Activated naive CD4-positive, alpha-beta T cell treated with anti-CD3 and anti-CD28 coated beads for 36 hours (primary cell): Measurements from ENCODE around the gene MUC15. TPM values are rescaled to one million over a fixed set of nuclear protein-coding genes. Genes with fewer than 3 reads are reported as not detected.
"Not testable (repeated sequence)": the region's sequence is repeated elsewhere in the genome, so short reads cannot be mapped to it uniquely, and the experiment has no call there.

Experiments used
- CTCF ChIA-PET: fragments of 350-600 bp; sonication (Branson Sonifier 250); formaldehyde crosslinking; loops from one replicate; lab custom pipeline; 2021; ENCODE audit warnings: antibody characterized with exemption; lab: Charles Lee
- DNase-seq: peaks from one replicate; pipeline ENCODE4 v3.0.0-alpha.2; 2020
- H3K27ac Mint-ChIP-seq: one replicate; pipeline ENCODE4 v1.8.0; 2021; ENCODE audit warnings: mild to moderate bottlenecking, mixed read lengths
- H3K27me3 Mint-ChIP-seq: one replicate; pipeline ENCODE4 v1.8.0; 2021; ENCODE audit warnings: low read depth, mixed read lengths
- H3K36me3 Mint-ChIP-seq: one replicate; pipeline ENCODE4 v1.8.0; 2021; ENCODE audit warnings: low read depth, mixed read lengths
- H3K4me1 Mint-ChIP-seq: one replicate; pipeline ENCODE4 v1.8.0; 2021; ENCODE audit warnings: low read depth, mixed read lengths
- H3K4me3 Mint-ChIP-seq: one replicate; pipeline ENCODE4 v1.8.0; 2021; ENCODE audit warnings: mild to moderate bottlenecking, moderate library complexity, mixed read lengths
- H3K9me3 Mint-ChIP-seq: one replicate; pipeline ENCODE4 v1.8.0; 2021; ENCODE audit warnings: mixed read lengths
- intact Hi-C: fragments of 100-400 bp; cut with micrococcal nuclease; formaldehyde crosslinking; loops from one replicate; pipeline ENCODE4 v1.15.1; 2023
- total RNA-seq, 2 experiments: library from RNA; stranded (reverse); gene quantifications; one replicate each; pipeline ENCODE4 v1.2.3, GENCODE V29; 2021

The MUC15 gene, protein sequence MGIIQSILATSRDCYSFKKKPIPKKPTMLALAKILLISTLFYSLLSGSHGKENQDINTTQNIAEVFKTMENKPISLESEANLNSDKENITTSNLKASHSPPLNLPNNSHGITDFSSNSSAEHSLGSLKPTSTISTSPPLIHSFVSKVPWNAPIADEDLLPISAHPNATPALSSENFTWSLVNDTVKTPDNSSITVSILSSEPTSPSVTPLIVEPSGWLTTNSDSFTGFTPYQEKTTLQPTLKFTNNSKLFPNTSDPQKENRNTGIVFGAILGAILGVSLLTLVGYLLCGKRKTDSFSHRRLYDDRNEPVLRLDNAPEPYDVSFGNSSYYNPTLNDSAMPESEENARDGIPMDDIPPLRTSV
- total RNA-seq: not detected

- DNase-seq: no peak
- no peaks in the 10 kb centered on the region for H3K36me3 Mint-ChIP-seq
- CTCF ChIA-PET: interaction anchor here (0.7 kb wide), 1 partner anchor 1772 kb away, joined by 3 read pairs; no protein-coding TSS in a partner anchor
- H3K9me3 Mint-ChIP-seq: peaks cover 2% of the 10 kb centered on the region
- no peak within 1 kb of the TSS for H3K4me3 Mint-ChIP-seq
- H3K4me1 Mint-ChIP-seq: no peaks in the 10 kb centered on the region
- no peaks in the 10 kb centered on the region for H3K27me3 Mint-ChIP-seq
- intact Hi-C loops: no loop called here
- H3K27ac Mint-ChIP-seq: no peak within 1 kb of the TSS
Observed at GRCh38 chr11:26571861-26572654, at the start of gene MUC15. TSS of gene MUC15 (minus strand) at chr11:26572263. CDS start at chr11:26567094, 5,169 bp downstream.

DNA sequence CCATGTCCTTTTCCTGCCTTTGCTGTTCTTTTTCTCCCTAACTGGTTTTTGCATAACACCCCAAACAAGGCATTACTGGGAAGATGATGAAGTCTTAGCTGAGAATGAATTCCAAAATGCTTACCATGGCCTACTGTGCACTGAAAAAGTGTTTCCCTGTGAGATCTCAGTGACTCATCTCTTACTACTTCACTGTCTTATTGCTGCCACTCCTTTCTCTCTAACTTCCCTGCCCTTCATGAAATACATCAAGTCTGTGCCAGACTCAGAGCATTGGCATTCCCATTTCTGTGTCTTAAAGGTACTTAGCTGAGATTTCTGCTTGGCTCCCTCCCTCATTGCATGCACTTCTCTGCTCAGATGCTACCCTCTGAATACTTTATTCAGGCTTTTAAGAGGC lies 49.1 kb upstream of the MUC15 start:
- Mint-ChIP-seq H3K4me3 (no peak overlapping the region), H3K36me3 (no peaks in the 10 kb centered on the region), H3K4me1 (no peaks in the 10 kb centered on the region), H3K27me3 (no peaks in the 10 kb centered on the region), H3K27ac (no peak overlapping the region), H3K9me3 (peaks cover 2% of the 10 kb centered on the region)
- CTCF ChIA-PET: no interaction called here
- intact Hi-C loops: no loop called here
- no peak for DNase-seq

- intact Hi-C loops: no loop called here
- H3K27me3 Mint-ChIP-seq: no peaks in the 10 kb centered on the region
- no peaks in the 10 kb centered on the region for H3K4me1 Mint-ChIP-seq
- no peak overlapping the region for H3K27ac Mint-ChIP-seq
- peaks cover 2% of the 10 kb centered on the region for H3K9me3 Mint-ChIP-seq
- CTCF ChIA-PET: no interaction called here
- H3K4me3 Mint-ChIP-seq: no peak overlapping the region
- no peak for DNase-seq
- no peaks in the 10 kb centered on the region for H3K36me3 Mint-ChIP-seq
Observed at GRCh38 chr11:26620282-26621045, 48.4 kb upstream of the MUC15 start.

GRCh38 chr11:26618441-26618840 lies 46.4 kb upstream of the MUC15 start:
- Mint-ChIP-seq H3K4me3 (no peak overlapping the region), H3K27me3 (no peaks in the 10 kb centered on the region), H3K36me3 (no peaks in the 10 kb centered on the region), H3K9me3 (peaks cover 10% of the 10 kb centered on the region), H3K27ac (no peak overlapping the region), H3K4me1 (no peaks in the 10 kb centered on the region)
- CTCF ChIA-PET: no interaction called here
- DNase-seq: no peak
- intact Hi-C loops: no loop called here

GRCh38 chr11:26613759-26614158 lies 41.7 kb upstream of the MUC15 start:
- no peak overlapping the region for H3K4me3 Mint-ChIP-seq
- no peaks in the 10 kb centered on the region for H3K4me1 Mint-ChIP-seq
- no peak overlapping the region for H3K27ac Mint-ChIP-seq
- CTCF ChIA-PET: no interaction called here
- intact Hi-C loops: no loop called here
- DNase-seq: no peak
- no peaks in the 10 kb centered on the region for H3K27me3 Mint-ChIP-seq
- H3K9me3 Mint-ChIP-seq: peaks cover 23% of the 10 kb centered on the region
- H3K36me3 Mint-ChIP-seq: peaks cover 1% of the 10 kb centered on the region

DNA sequence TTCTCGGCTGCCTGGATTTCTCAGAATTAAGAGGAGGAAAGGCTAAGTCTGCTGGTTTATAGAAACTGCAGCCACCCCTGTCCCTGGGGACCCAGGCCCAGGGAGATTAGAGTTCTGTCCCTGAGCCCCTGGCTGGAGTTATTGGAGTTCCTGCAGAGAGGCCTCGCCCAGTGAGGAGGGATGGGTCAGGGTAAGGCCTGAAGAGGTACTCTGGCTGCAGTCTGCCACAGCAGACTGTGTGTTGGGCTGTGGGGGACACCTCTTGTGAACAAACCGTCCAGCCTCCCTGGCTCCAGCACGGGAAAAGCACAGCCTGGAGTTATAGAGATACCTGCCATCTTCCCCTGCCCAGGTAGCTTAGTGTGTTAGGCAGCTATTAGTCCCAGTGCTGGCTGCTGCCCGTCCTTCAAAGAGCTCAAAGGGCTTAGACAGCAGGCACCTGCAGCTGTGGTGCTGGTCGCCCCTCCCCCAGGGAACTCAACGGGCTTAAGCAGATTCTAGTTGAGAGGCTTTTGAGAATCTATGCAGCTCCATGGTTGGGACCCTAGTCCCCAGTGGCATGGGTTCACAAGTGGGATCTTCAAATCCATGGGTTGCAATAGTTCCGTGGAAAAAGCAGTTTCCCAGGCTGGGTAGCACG lies 36.6 kb upstream of the MUC15 start:
- CTCF ChIA-PET: no interaction called here
- peaks cover 1% of the 10 kb centered on the region for H3K36me3 Mint-ChIP-seq
- no peak overlapping the region for H3K4me3 Mint-ChIP-seq
- no peak for DNase-seq
- intact Hi-C loops: no loop called here
- H3K27me3 Mint-ChIP-seq: no peaks in the 10 kb centered on the region
- H3K4me1 Mint-ChIP-seq: no peaks in the 10 kb centered on the region
- H3K27ac Mint-ChIP-seq: no peak overlapping the region
- peaks cover 38% of the 10 kb centered on the region for H3K9me3 Mint-ChIP-seq

DNA sequence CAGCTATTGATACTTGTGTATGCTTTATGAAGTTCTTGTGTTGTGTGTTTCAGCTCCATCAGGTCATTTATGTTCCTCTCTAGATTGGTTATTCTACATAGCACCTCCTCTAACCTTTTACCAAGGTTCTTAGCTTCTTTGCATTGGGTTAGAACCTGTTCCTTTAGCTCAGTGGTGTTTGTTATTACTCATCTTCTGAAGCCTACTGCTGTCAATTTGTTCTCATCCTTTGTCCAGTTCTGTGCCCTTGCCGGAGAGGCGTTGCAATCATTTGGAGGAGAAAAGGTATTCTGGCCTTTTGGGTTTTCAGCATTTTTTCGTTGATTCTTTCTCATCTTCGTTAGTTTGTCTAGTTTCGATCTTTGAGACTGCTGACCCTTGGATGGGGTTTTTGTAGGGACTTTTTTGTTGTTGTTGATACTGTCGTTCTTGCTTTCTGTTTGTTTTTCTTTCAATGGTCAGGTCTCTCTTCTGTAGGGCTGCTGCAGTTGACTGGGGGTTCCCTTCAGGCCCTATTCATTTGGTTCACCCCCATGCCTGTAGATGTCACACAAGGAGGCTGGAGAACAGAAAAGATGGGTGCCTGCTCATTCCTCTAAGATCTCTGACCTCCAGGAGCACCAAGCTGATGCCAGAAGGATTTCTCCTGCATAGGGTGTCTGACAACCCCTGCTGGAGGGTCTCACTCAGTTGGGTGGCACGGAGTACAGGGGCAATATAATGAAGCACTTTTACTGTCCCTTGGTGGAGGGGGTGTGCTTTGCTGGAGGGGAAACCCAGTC lies 35.9 kb upstream of the MUC15 start:
- intact Hi-C loops: no loop called here
- Mint-ChIP-seq H3K4me3 (no peak overlapping the region), H3K36me3 (peaks cover 1% of the 10 kb centered on the region), H3K4me1 (no peaks in the 10 kb centered on the region), H3K27ac (no peak overlapping the region), H3K9me3 (peaks cover 33% of the 10 kb centered on the region), H3K27me3 (no peaks in the 10 kb centered on the region)
- no peak for DNase-seq
- CTCF ChIA-PET: no interaction called here

DNA sequence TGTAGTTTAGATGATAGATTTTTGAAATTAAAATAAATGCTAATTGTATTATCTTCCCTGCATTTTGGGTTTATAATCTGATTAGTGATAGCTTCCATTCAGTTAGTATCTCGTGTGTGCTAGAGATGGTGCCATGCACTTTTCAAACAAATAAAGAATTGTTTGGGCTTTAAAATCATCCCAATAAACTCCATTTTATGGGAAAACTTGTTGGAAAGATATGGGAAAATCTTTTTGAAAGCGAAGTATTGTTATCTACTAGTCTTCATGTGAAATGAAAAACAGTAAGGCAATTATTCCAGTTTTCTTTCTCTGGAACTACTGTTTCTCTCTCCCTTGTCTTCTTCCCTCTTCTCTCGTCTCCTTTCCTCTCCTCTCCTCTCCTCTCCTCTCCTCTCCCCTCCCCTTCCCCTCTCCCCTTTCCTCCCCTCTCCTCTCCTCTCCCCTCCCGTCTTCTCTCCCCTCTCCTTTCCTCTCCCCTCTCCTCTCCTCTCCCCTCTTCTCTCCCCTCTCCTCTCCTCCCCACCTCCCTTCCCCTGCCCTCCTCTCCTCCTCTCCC lies 27.9 kb upstream of the MUC15 start:
- H3K4me1 Mint-ChIP-seq: no peaks in the 10 kb centered on the region
- H3K36me3 Mint-ChIP-seq: no peaks in the 10 kb centered on the region
- DNase-seq: no peak
- CTCF ChIA-PET: no interaction called here
- intact Hi-C loops: no loop called here
- H3K27me3 Mint-ChIP-seq: no peaks in the 10 kb centered on the region
- no peak overlapping the region for H3K27ac Mint-ChIP-seq
- H3K4me3 Mint-ChIP-seq: no peak overlapping the region
- peaks cover 10% of the 10 kb centered on the region for H3K9me3 Mint-ChIP-seq

DNA sequence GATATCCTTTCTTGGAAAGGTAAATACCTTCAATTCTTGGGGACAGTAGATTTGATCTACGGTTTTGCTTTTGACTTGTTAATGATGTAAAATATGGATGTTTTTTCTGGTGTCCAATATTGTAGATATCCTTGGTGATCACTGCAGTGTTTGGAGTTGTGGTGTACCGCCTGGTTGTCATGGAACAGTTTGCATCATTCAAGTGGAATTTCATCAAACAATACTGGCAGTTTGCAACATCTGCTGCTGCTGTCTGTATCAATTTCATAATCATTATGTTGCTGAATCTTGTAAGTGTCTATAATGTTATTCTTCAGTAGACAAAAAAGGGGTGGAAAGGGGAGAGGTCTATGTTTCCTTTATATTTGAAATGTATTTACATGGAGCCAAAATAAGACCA lies 27.4 kb upstream of the MUC15 start:
- no peaks in the 10 kb centered on the region for H3K27me3 Mint-ChIP-seq
- DNase-seq: no peak
- CTCF ChIA-PET: no interaction called here

GRCh38 chr11:26597899-26598298 lies 25.8 kb upstream of the MUC15 start:
- Mint-ChIP-seq H3K4me1 (no peaks in the 10 kb centered on the region), H3K27ac (no peak overlapping the region), H3K4me3 (no peak overlapping the region), H3K9me3 (peaks cover 6% of the 10 kb centered on the region), H3K27me3 (no peaks in the 10 kb centered on the region), H3K36me3 (no peaks in the 10 kb centered on the region)
- intact Hi-C loops: no loop called here
- DNase-seq: no peak
- CTCF ChIA-PET: no interaction called here

More for the DNA sequence above, 27.4 kb upstream of the MUC15 start:
- Mint-ChIP-seq H3K36me3 (no peaks in the 10 kb centered on the region), H3K4me3 (no peak overlapping the region), H3K27ac (no peak overlapping the region), H3K4me1 (no peaks in the 10 kb centered on the region), H3K9me3 (peaks cover 10% of the 10 kb centered on the region)
- intact Hi-C loops: no loop called here

- CTCF ChIA-PET, H3K9me3 Mint-ChIP-seq, H3K27ac Mint-ChIP-seq, H3K4me3 Mint-ChIP-seq, DNase-seq, H3K36me3 Mint-ChIP-seq, intact Hi-C loops, H3K27me3 Mint-ChIP-seq, H3K4me1 Mint-ChIP-seq: not testable (repeated sequence)
Observed at GRCh38 chr11:26597049-26597689, 25.1 kb upstream of the MUC15 start.
